C4-2B (cell line): ENCODE data around the gene DSCAML1.

Experiments
- CTCF ChIP-seq: fragments of 450-650 bp; conservative IDR thresholded peaks from 2 replicates; pipeline ENCODE4 v1.5.1; 2017; ENCODE audit warnings: mild to moderate bottlenecking
- ZFX ChIP-seq: fragments of 450-650 bp; IDR thresholded peaks from 2 replicates; pipeline ENCODE4 v1.6.1; 2017

- TF ChIP-seq ZFX: no peak
- no peak for TF ChIP-seq CTCF
These were observed 277.4 kb downstream of the DSCAML1 start for GRCh38 chr11:117519590-117519989.
